ENCODE data around the gene PVALEF.
"Not testable (repeated sequence)": the region's sequence is repeated elsewhere in the genome, so short reads cannot be mapped to it uniquely, and the experiment has no call there.

PVALEF gene

DNA sequence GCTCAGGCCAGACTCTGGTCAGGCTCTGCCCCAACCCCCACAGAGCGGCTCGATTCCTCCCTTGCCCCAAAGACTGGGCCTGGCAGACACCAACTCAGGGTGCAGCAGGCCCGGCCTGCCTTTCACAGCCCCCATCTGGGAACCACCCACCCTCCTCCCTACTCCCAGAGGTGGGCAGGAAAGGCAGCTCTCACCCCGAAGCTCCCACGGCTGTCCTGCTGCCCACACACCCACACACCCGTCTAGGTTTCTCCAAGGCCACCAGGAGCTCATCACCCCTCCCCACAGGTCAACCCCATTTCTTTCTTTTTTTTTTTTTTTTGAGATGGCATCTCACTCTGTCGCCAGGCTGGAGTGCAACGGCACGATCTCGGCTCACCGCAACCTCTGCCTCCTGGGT lies 53.7 kb downstream of the PVALEF start:
- no peak for DNase-seq (ENCODE audit: low read depth, low spot score)

DNA sequence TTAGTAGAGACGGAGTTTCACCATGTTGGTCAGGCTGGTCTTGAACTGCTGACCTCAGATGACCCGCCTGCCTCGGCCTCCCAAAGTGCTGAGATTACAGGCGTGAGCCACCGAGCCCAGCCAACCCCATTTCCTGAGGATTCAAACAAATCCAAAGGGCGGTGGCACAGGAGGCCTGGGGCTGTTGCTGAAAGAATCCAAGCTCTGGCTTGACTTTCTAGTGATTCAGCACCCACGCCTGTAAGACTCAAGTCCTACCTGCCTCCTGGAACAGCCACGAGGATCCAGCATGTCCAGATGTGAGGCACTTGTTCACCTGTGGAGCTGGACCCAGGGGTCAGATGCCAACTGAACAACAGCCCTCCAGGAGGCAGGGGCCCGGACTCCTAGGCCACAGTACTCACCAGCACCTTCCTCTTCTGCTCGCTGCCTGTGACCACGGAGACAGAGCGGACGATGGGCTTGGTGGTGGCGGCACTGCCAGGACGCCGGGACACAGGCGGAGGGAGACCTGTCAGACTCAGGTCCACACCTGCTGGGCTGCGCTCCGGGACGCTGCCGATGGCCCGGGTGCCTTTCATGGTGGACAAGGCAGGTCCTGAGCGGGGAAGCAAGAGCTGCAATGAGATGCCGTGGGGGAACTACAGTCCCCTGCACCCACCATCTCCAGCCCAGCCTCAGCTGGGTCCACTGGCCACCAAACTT lies 54.3 kb downstream of the PVALEF start:
- no peak for DNase-seq (ENCODE audit: low read depth, low spot score)

DNA sequence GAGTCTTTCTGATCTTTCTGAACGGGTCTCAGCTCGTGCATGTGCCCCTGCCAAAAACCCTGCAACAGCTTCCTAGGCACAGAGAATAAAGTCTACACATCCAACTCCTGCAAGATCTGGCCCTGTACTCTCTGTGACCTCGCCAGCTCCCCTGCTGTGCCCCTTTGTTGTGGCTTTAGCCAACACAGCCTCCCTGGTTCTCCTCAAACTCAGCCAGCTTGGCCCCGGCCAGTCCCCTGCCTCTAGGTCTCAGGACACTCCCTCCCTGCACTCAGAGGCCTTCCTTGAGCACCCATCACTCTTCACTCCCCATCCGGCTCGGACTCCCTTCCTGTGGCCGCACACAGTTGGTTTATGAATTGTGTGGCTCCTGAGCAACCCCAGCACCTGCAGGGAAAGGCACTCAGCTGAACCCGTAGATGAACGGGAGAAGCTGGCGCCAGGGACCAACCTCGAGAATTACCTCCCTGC lies 56.1 kb downstream of the PVALEF start:
- DNase-seq (ENCODE audit: low read depth, low spot score) = no peak

DNA sequence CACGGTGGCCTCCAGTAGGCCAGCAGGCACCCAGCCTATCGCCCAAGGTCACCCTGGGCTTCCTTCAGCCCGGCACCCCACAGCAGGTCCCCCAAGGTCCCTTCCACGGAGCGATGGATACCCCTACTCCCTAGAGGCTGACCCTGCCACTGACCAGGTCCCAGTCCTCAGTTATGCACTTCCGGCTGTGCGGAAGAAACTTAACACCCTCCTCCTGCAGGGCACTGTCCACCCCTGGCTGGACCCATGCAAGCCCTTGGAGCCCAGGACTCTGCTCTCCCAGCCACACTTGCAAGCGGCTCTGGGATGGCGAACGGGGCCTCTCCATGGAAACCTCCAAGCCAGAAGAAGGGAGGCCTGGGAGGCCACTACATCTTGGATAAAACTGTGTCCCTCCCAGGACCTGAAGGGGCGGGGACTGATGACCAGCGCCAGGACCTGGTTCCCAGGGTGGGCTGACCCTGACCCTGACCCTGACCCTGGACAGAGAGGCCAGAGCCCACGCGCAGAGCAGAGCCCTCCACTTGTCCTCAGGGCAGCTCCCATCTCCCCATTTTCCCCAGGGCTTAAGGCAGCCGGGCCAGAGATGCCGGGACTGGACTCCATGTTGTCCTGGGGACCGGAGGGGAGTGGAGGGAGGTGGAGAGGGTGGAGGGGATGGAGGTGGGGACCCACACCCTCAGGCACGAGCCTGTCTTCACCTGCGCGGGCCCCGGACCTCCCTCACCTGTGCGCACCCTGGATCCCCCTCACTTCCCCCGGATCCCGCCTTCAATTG lies 56.7 kb downstream of the PVALEF start:
- DNase-seq (ENCODE audit: low read depth, low spot score) = no peak

DNA sequence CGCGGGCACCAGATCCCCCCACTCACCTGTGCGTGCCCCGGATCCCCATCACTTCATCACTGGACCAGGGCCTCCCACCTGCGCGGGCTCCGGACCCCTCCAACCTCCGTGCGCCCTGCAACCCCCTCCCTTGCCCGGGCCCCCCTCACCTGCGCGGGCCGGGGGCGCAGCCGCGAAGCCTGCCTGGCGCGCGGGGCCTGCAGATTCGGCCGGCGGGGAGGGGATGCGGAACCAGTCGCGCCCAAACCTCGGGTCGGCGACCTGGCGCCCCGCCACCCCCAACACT lies 57.3 kb downstream of the PVALEF start:
- DNase-seq (ENCODE audit: low read depth, low spot score) = no peak

DNA sequence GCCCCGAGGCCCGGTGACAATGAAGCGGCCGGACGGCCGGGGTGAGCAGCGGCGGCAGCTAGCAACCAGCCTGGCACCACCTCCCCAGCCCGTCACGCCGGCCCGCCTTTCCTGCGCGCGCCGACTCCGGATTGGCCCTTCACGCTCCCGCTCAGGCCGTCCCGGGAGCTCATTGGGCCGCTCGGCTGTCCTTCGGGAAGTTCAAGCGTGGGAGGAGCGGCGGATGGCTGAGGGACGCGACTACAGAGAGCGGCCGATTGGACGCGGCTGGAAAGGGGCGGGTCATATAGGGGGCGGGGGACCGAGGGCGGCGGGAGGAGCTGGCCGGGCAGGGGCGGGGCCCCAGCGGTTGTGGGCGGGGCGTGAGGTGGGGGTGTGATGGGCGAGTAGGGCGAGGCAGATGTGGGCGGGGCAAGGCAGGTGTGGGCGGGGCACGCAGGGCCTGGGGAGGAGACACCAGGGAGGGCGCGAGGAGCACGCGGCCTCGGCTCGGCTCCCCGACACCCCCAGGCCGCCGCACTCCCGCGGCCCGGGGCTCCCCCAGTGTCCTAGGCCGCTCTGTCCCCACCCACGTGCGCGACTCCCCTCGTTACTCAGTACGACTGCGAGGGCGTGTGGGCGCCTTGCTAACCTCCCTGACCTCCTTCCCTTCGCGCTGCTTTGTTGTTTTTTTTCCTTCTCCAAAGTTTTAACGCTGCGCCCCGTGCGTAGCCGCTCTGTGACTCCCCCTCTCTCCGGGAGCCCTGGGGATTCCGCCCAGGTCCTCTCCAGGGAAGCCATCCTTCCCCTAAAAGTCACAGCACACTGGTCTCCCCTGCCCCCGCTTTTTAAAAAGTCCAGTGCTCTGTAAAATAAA lies 57.8 kb downstream of the PVALEF start, which contains the start of gene CEP131:
Gene CEP131 (minus strand): TSS at position 60 of the 856 bp plus-strand sequence. CDS start 2,909 bp downstream, outside the sequence.
- DNase-seq (ENCODE audit: low read depth, low spot score) = peak; percentile 97

DNA sequence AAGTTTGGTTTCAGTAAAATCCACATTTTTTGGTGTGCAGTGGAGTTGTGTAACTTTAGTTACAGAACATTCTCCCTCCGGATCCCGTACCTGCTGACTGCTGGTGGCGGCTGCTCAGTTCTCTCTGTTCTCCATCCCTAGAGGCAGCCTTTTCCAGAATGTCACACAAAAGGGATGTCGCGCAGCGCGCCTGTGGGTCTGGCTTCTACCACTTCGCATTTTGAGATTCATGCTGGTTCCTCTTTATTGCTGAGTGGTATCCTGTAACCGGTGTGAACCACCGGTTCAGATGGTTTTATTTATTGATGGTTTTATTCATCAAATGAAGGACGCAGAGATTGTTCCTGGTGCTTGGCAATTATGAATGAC lies 58.4 kb downstream of the PVALEF start:
- DNase-seq (ENCODE audit: low read depth, low spot score) = no peak

DNA sequence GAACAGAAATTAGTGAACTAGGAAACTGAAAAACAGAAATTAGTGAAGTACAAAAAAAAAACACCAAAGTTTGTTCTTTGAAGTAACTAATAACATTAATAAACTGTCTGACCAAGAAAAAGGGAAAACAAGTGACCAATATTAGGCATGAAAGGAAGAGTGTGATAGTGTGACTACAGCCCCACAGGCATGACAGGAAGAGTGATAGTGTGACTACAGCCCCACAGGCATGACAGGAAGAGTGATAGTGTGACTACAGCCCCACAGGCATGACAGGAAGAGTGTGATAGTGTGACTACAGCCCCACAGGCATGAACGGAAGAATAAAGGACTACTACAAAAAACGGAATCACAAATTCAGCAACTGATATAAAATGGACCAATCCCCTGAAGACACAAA lies 62.3 kb downstream of the PVALEF start:
- not testable (repeated sequence) for DNase-seq (ENCODE audit: low read depth, low spot score)

DNA sequence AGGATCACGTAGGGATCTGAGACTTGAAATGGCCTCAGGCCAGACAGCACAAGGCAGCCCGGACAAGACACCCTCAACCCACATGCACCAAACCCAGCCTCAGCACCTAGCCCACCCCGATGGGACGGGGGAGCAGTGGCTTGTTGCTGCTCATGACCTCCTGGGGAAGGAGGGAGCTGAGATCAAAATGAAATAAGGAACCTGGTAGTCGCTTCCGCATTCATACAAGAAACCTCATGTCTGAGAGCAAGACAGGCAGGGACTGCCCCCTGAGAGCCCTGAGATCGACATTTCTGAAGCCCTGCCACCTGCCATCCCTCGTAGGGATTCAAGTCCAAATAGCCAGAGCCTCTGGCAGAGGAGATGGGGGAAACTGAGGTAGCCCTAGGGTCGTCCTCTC lies 63.1 kb downstream of the PVALEF start:
- no peak for DNase-seq (ENCODE audit: low read depth, low spot score)

DNA sequence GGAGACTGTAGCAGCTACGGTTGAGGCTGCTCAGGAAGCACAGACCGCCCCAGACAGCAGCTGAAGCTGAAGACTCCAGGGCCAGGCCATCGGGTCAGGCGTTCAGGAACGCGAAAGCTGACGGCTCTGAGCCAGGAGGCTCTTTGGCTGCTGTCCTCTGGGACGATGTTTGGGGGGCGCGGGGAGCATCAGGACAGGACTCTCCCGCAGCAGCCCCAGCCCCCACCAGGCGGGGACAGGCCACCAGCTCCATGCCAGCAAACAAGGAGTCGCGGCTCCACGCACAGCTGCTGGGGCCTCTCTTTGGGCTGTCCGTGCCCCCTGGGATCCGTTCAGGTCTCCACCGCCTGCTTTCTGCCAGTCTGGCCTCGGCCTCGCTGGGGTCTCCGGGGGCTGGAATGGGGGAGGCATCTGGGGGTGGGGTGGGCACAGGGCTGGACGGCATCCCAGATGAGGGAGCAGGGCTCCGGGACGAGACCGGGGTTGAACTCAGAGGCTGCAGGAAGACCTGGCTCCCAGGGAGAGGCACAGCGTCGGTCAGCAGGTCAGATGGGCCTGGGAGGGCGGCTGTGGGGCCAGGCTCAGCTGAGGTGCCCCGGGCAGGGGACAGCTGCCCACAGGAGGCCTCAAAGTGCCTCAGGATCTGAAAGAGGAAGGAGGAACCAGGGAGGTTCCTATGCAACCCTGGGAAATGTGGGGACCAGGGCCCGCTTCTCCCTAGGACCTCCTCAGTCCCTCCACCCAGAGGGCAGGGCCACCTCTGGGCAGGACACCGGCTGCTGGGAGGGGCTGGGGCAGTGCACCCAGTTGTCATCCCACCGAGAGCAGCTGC lies 63.7 kb downstream of the PVALEF start:
- no peak for DNase-seq (ENCODE audit: low read depth, low spot score)

DNA sequence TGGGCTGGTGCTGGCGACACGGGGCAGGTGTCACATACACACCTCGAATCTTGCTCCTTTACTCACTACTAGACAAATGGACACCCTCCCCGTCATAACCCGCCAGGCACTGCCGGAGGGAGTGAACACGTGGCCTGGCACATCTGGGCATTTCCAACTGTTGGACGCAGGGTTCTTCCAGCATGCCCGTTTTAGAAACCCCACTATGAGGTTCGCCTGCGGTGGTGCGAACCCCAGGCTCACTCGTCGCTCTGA lies 64.3 kb downstream of the PVALEF start:
- DNase-seq (ENCODE audit: low read depth, low spot score) = no peak

DNA sequence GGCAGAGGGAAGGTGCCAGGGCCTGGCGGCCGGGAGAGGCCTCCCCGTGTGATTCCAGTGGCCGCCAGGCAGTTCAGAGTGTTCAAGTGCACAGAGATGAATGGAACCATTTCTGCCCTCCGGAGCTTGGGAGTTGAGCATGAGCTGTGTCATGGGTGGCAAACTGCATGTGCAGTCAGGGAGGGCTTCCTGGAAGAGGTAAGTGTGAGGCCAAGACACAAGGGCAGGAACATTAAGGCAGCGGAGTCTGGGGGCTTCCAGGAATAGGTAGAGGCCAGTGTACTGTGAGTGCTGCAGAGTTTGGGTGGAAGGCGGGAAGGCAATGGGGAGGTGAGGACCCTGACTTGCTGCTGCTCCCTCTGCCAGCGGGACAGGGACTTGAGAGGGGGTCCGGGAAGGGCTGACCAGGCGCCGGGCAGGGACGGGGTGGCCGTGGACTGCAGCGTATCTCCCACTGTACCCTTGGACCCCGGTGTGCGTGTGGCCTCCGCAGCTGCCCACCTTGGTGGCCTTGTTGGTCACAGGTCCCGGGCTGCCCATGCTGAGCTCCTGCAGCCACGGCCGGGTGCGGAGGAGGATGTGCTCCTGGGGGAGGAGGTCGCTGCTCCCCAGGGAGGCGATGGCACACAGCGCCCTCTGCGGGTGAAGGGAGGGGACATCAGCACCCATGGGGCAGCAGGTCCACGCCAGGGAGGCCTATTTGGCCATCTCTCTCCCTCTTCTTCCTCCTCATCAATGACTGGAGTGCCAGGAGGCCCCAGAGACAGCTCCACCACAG lies 64.9 kb downstream of the PVALEF start:
- no peak for DNase-seq (ENCODE audit: low read depth, low spot score)

DNA sequence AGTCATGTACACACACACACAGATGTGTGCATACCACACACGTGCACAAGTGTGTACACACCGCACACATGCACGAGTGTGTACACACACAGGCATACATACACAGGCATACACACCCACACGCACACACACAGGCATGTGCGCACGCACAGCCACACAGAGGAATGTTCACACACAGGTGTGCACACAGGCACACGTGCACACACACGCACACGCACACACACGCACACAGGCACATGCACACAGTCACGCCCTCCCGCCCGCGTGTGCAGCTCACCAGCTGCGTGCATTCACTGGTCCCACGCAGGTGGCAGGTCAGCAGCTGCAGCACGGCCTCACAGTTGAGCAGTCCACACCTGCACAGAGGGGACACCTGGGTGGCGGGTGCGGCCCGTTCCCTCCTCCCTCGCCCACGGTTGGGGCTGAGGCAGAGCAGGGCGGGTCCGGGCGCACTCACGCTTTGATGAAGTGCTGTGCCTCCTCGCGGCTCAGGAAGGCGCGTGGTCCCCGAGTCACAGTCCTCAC lies 65.9 kb downstream of the PVALEF start:
- no peak for DNase-seq (ENCODE audit: low read depth, low spot score)

DNA sequence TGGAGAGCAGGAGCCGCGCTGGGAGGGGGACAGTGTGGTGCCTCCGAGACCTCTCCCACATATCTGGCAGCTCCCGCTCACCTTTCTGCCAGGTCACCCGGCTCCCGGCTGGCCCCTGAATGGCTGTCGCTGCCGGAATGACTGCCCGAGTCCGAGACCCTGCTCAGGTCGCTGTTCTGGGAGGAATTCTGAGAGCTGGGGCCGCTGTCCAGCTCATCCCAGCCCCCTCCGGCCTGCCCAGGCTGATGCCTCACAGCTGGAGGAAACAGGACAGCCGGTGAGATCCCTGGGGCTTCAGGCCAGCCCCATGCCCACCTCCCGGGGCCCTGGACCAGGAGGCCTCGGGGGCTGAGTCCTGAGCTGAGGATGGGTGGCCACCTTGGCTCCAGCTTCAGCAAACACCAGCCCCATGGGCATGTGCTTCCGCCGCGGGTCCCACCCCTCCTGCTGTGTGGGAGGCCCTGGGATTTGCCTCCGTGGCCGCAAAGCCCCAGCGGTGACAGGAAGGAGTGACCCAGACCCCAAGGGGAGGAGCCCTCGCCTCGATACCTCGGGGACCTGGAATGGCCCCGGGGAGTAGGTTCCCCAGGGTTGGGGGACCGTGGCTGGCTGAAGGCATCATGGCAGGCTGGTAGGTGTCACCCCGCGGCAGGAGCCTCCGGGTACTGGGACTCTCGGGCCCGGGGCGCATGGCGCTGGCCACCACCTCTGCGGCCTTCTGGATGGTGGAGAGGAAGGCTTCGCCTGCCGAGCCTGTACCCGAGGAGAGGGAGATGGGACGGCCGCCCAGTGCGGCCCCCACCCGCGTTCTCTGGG lies 66.7 kb downstream of the PVALEF start:
- DNase-seq (ENCODE audit: low read depth, low spot score) = no peak
